Esophagus muscularis mucosa (tissue), 4 donors: ENCODE results near the gene ZNF407.

ENCODE experiments used
- CTCF ChIP-seq, 3 experiments: fragments of 200-600 bp in 2 of 3; fragments of 450-650 bp in 1 of 3; sonication (generic) in 2 of 3; IDR thresholded peaks; one replicate each; pipeline ENCODE4 v1.5.1; 2017 to 2019; ENCODE audit warnings: antibody characterized with exemption in 3 of 3, mild to moderate bottlenecking in 2 of 3, moderate library complexity in 1 of 3
- EP300 ChIP-seq: sonication (generic); formaldehyde crosslinking; IDR thresholded peaks from one replicate; pipeline ENCODE4 v1.6.1; 2017; ENCODE audit warnings: antibody characterized with exemption
- POLR2A ChIP-seq: fragments of 450-650 bp; IDR thresholded peaks from one replicate; pipeline ENCODE4 v1.6.1; 2017; ENCODE audit warnings: antibody characterized with exemption, moderate library complexity, mild to moderate bottlenecking, low read depth
- POLR2AphosphoS5 ChIP-seq, 2 donors: sonication (generic); formaldehyde crosslinking; IDR thresholded peaks; one replicate each; pipeline ENCODE4 v1.6.1; 2017; ENCODE audit warnings: antibody characterized with exemption in 2 of 2

GRCh38 chr18:74826572-74826971 is 228.9 kb downstream of the ZNF407 start:
- TF ChIP-seq POLR2A (no peak), CTCF (IDR thresholded peaks at IDR 0.05) (no peak), POLR2AphosphoS5 (IDR thresholded peaks at IDR 0.05) (no peak), EP300 (no peak)
